NCI-H187 (cell line): ENCODE data around the gene TMEM98.
A peak's percentile ranks its signal among the peaks of the same experiment; 100 is the strongest.
"Not testable (repeated sequence)": the region's sequence is repeated elsewhere in the genome, so short reads cannot be mapped to it uniquely, and the experiment has no call there.

Source experiments
- DNase-seq, 2 experiments: peaks; one replicate each; lab custom pipeline; 2025; lab: John Stamatoyannopoulos, UW

Gene TMEM98

DNA sequence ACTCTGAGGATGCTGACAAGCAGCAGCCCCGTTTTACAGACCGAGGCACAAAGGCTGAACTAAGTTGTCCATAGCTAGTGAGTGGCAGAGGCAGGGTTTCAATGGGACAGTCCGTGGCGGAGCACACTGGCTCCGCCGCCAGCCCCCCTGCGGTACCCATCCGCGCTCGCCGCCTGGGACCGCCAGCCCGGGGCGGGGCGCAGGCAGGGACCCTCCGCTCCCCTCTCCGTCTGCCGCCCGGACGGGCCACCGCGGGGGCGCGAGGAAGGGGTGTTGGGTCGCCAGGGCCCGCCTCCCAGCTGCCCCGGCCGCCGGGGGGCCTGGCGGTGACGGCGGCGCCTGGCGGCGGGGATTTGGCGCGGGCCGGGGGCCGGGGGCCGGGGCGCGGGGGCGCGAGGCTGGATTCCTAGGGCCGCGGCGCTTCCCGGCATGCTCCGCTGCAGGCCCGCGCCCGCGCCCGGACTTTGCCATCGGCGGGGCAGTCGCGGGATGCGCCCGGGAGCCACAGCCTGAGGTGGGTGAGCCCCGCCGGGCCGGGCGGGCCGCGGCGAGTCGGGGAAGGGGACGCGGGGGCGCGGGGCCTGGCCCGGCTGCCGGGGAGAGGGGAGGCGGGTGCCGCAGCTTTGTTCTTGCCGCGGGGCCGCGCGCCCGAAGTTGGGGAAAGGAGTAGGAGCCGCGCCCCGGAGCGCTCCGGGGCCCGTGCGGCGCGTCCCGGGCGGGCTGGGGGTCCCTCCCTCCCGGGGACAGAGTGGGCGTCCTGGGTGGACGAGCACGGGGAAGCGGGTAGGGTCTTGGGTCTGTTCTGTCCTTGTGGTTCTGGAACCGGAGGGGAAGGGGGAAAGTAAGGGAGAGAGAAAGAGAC, at the start of gene TMEM98:
TMEM98 (plus strand) TSS at position 430 of the 862 bp plus-strand sequence. CDS start 3,376 bp downstream, outside the sequence.
- DNase-seq = no peak

DNA sequence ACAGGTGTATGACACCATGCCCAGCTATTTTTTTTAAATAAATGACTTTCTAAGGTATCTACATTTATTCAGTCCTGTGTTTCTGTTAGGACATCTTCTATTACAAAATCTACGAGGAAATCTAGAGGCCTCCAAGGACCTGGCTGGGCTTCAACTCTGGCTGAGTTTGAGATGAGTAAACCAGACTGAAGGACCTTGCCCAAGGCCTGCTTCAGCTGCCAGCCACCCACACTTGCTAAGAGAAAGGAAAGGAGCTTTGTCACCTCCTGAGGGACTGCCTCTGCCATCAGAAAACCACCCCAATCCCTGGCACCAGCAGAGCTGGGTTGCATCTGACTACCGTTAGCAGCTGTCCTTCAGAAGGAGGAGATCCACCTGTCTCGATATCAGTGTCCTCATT, 49.7 kb upstream of the TMEM98 start:
- no peak for DNase-seq

- DNase-seq = no peak
Observed at GRCh38 chr17:32879134-32879533, 48.8 kb upstream of the TMEM98 start.

GRCh38 chr17:32880671-32881453, 47.1 kb upstream of the TMEM98 start:
- DNase-seq = no peak

DNA sequence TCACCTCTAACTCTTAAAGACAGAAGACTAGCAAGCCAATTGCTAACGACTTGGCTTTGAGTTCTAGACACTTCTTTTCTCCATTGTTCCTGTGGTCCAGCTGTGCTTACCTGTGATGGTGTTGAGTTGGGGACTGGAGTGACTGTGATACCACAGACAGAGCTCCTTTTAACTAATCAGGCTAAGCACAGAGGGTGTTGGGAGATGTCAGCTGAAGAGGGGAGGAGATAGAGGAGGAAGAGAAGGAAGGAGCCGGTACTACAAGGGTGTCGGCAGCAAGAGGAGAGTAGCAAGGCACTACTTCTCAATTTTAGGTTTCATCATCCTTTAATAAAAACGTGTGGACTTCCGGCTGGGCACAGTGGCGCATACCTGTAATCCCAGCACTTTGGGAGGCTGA, 45.9 kb upstream of the TMEM98 start:
- DNase-seq = no peak

- no peak for DNase-seq
Observed at GRCh38 chr17:32882734-32883133, 45.2 kb upstream of the TMEM98 start.

DNA sequence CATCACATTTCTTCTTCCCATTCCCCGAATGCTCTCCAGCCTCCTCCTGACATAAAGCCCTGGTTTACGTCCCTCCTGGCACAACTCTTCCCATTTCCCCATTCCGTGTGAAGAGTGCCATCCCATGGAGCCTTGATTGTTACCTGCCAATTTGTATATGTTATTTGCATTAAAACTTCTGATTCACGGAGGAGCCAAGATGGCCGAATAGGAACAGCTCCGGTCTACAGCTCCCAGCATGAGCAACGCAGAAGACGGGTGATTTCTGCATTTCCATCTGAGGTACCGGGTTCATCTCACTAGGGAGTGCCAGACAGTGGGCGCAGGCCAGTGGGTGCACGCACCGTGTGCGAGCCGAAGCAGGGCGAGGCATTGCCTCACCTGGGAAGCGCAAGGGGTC, 41.0 kb upstream of the TMEM98 start:
- DNase-seq = not testable (repeated sequence)

DNA sequence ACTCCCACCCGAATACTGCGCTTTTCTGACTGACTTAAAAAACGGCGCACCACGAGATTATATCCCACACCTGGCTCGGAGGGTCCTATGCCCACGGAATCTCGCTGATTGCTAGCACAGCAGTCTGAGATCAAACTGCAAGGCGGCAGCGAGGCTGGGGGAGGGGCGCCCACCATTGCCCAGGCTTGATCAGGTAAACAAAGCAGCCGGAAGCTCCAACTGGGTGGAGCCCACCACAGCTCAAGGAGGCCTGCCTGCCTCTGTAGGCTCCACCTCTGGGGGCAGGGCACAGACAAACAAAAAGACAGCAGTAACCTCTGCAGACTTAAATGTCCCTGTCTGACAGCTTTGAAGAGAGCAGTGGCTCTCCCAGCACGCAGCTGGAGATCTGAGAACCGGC, 40.5 kb upstream of the TMEM98 start:
- not testable (repeated sequence) for DNase-seq

DNA sequence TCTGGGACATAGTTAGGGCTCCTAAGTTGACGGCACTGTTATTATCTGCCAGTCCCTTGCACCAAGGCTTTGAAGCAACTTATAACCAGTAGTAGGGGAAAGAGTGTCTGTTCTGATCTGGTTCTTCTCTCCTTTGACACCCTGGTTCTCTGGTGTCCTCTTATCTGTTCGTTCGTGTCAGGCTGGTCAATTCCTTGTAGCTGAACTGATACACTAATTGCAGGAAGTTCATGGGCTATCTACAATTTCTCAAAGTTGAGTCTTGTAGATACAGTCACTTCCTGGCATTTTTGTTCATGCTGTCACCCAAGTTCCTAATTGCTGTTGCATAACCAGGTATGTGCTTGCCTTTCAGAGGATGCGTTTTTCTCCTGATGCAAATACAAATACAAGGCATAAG, 33.7 kb upstream of the TMEM98 start:
- no peak for DNase-seq

DNA sequence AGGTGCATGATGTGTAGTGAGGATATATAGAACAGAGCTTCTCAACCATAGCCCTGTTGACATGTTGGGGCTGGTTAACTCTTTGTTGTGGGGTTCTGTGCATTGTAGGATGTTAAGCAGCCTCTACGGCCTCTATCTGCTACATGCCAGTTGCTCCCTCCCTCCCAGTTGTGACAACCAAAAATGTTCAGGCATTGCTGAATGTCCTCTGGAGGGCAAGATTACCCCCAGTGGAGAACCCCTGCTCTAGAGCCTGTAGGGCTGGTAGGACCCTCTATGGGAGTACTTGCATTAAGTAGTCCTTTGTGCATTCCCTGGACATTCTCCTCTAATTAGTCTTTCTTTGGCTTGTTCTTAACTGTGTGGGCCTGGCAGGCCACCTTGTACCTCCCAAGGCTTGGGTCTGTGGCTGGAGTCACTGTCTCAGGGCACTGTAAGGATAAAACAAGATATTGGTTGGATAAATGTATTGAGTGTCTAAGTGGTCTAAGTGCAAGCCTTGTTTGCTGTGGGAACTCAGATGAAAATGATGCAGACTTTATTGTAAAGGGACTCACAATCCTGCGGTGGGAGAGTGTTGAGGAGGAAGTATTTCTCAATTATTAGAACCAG, 31.2 kb upstream of the TMEM98 start:
- DNase-seq = no peak

- DNase-seq = no peak
Observed at GRCh38 chr17:32899236-32900013, 28.5 kb upstream of the TMEM98 start.

GRCh38 chr17:32901743-32902142, 26.2 kb upstream of the TMEM98 start:
- no peak for DNase-seq

DNA sequence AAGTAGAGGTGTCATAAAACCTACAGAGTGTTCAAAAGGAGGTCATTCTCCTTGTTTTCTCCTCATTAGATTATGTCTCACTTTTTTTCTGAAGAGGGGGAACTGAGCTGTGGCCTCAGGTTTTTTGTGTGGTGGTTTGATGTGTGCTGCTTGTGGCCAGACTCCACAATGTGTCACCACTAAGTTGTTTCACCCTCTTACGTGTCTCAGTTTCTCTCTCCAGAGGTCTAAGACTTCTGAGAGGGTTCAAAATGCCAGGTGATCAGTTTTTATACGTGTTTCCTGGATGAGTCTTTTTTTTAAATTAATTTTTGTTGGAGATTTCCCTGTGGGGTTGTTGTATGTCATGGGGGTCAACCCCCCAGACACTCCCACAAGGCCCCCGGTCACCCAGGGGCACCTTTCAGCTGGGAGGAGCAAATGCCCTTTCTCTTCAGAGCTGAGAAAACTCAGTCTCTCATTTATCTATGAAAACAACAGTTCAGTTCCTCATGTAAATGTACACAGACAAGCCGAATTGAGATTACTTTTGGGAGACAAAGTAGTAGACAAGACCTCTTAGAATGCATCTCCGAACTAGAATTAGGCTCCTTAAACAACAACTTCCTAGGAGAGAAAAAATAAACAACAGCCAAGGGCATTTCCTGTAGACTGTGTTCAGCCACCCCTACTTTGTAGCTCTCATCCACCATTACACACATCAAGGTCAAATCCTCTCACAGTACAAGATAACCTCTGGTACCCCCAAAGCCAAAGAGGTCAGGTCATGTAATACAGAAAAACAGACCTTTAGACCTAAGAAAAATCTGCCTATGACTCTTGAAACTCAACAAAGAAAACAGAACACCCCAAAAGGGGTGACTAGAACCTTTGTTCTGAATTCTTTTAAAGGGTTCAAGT, 23.9 kb upstream of the TMEM98 start:
- DNase-seq = no peak

- DNase-seq = no peak
Observed at GRCh38 chr17:32904891-32905290, 23.1 kb upstream of the TMEM98 start.

DNA sequence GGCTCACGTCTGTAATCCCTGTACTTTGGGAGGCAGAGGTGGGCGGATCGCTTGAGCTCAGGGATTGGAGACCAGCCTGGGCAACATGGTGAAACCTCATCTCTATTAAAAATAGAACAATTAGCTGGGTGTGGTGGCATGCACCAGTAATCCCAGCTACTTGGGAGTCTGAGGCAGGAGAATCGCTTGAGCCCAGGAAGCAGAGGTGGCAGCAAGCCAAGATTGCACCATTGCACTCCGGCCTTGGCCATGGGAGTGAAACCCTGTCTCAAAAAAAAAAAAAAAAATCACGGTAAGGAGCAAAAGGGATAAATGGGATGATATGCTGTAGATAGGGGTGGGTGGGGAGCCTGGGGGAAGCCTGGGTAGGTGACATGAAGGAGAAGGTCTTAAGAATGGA, 20.4 kb upstream of the TMEM98 start:
- no peak for DNase-seq

DNA sequence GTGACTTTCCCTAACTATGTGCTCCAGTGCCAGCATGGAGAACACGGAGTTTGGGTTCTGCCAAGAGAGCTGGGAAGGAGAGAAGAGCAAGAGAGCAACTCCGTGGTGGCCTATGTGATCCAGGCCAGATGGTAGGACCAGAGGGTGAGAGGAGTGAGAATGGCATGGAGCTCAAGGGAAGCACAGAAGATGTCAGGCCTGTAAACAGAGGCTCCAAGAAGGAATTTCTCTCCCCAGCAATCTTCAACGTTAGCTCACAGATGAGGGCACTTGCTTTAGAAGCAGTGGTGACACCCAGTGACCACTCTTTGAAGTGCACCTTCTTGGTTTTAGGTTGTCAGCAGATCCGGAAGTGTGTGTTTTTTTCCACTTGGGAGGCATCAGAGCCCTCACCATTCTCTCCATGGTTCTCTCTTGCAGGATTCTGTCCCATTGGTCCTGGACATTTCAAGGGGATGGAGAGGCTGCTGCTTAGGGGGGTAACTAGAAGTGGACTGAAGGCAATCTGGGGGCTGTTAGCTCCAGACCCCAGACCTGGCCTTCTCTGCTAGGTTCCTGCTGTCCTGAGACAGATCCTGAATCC, 18.1 kb upstream of the TMEM98 start:
- peak; percentile 13 to 58 for DNase-seq

DNA sequence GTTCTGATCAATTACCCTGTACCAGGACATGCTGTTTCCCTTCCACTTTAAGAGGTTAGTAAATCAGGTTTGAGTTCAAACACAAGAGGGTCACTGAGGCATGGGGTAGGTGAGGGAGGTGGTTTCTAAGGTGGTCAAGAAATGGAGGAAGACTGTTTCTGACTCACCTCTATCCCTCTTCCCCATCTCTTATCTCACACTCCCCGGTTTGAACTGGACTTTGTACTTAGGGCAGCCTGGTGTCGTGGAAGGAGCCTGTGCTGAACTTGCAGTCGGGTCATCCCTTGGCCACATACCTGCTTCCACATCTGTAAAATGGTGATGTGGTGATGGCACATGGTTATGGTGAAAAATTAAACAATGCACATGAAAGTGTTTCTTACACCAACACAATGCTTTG, 17.2 kb upstream of the TMEM98 start:
- DNase-seq = no peak

DNA sequence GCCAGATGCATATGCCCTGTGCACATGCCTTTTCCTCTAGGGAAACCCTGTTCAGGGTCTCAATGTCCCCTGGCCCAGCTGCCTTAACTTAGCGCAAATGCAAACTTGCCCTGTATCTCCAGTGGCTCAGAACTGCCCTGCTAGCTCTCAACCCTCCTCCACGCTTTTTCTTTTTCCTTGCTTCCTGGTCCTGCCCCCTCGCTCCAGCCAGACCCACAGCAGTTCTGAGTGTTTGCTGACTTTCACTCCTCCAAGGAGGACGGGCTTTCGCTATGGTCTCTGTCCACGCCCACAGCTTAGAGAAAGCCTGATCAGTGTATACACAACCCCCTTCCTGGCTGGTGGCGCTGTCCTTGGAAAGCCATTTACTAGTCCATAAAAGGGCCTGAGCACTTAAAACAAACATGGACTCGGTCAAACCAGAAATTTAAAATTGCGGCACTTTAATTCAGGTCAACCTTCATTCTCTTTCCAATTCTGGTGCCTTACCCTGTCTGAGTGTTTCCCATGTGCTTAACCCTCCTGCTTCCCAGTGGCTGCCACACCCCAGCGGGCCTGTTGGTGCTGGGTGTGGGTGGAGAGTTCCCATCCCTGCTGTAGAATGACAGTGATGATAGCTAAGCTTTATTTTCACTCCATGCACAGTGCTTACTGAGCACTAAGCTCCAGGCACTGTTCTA, 15.6 kb upstream of the TMEM98 start:
- peak; percentile 23 to 53 for DNase-seq

GRCh38 chr17:32913593-32913992, 14.4 kb upstream of the TMEM98 start:
- DNase-seq = no peak

GRCh38 chr17:32914181-32914580, 13.8 kb upstream of the TMEM98 start:
- DNase-seq = no peak
